Neural progenitor cell (in vitro differentiated cells): ENCODE measurements around the gene KRTAP16-1. TPM values are rescaled to one million over a fixed set of nuclear protein-coding genes. Genes with fewer than 3 reads are reported as not detected.

Experiments used
- DNase-seq: peaks from one replicate; pipeline ENCODE4 v3.0.0-alpha.2; 2016; ENCODE audit warnings: low spot score
- H2AFZ ChIP-seq: fragments of 200-600 bp; sonication (generic); replicated peaks from 2 replicates; pipeline ENCODE4 v1.6.1; 2016; ENCODE audit warnings: antibody characterized with exemption
- H3F3A ChIP-seq: fragments of 200-600 bp; sonication (generic); 2 replicates; pipeline ENCODE4 v1.6.1; 2016; ENCODE audit warnings: antibody characterized with exemption, low read depth
- H3K27ac ChIP-seq: fragments of 200-600 bp; sonication (generic); 2 replicates; pipeline ENCODE4 v1.5.1; 2016; ENCODE audit warnings: mild to moderate bottlenecking
- H3K27me3 ChIP-seq: fragments of 200-600 bp; sonication (generic); 2 replicates; pipeline ENCODE4 v1.6.1; 2016; ENCODE audit warnings: mild to moderate bottlenecking, moderate library complexity
- H3K36me3 ChIP-seq: fragments of 200-600 bp; sonication (generic); 2 replicates; pipeline ENCODE4 v1.5.1; 2016
- H3K4me1 ChIP-seq: fragments of 200-600 bp; sonication (generic); 2 replicates; pipeline ENCODE4 v1.6.1; 2016; ENCODE audit warnings: mixed run types
- H3K4me2 ChIP-seq: fragments of 200-600 bp; sonication (generic); 2 replicates; pipeline ENCODE4 v1.6.1; 2016
- H3K4me3 ChIP-seq: fragments of 200-600 bp; sonication (generic); 2 replicates; pipeline ENCODE4 v1.5.1; 2016
- H3K79me2 ChIP-seq: fragments of 200-600 bp; sonication (generic); 2 replicates; pipeline ENCODE4 v1.6.1; 2016; ENCODE audit warnings: low read depth
- H3K9ac ChIP-seq: fragments of 200-600 bp; sonication (generic); 2 replicates; pipeline ENCODE4 v1.6.1; 2016
- H3K9me3 ChIP-seq: fragments of 200-600 bp; sonication (generic); 2 replicates; pipeline ENCODE4 v1.5.1; 2016; ENCODE audit warnings: low read depth
- H4K20me1 ChIP-seq: fragments of 200-600 bp; sonication (generic); 2 replicates; pipeline ENCODE4 v1.6.1; 2016; ENCODE audit warnings: low read depth
- H3K27ac Mint-ChIP-seq: 3 replicates; pipeline ENCODE4 v1.8.0; 2021; ENCODE audit warnings: mixed read lengths
- H3K27me3 Mint-ChIP-seq: 2 replicates; pipeline ENCODE4 v1.8.0; 2022; ENCODE audit warnings: low read depth, mild to moderate bottlenecking, inconsistent platforms, moderate library complexity, mixed read lengths; ENCODE audit not compliant: insufficient read depth
- H3K36me3 Mint-ChIP-seq: 3 replicates; pipeline ENCODE4 v1.8.0; 2021; ENCODE audit warnings: mixed read lengths
- H3K4me1 Mint-ChIP-seq: 3 replicates; pipeline ENCODE4 v1.8.0; 2021; ENCODE audit warnings: mixed read lengths
- H3K4me3 Mint-ChIP-seq: 3 replicates; pipeline ENCODE4 v1.8.0; 2021; ENCODE audit warnings: mild to moderate bottlenecking, moderate library complexity, mixed read lengths
- H3K9me3 Mint-ChIP-seq: 3 replicates; pipeline ENCODE4 v1.8.0; 2020; ENCODE audit warnings: mixed read lengths
- CTCF ChIP-seq: fragments of 200-600 bp; sonication (generic); IDR thresholded peaks from 2 replicates; pipeline ENCODE4 v1.5.1; 2017; ENCODE audit warnings: antibody characterized with exemption, mild to moderate bottlenecking
- EZH2 ChIP-seq: fragments of 200-600 bp; sonication (generic); IDR thresholded peaks from 2 replicates; pipeline ENCODE4 v1.6.1; 2017; ENCODE audit warnings: antibody characterized with exemption, mild to moderate bottlenecking, moderate library complexity
- EZH2phosphoT487 ChIP-seq: fragments of 200-600 bp; sonication (generic); IDR thresholded peaks from 2 replicates; pipeline ENCODE4 v1.6.1; 2017; ENCODE audit warnings: antibody characterized with exemption
- total RNA-seq: library from RNA; depleted of rRNA; stranded (reverse); fragments of >200 nt; gene quantifications from 2 replicates; pipeline ENCODE4 v1.2.3, GENCODE V29; 2015; ENCODE audit warnings: low replicate concordance

KRTAP16-1 gene
- total RNA-seq, 1 donor from 2014 or later: not detected

DNA sequence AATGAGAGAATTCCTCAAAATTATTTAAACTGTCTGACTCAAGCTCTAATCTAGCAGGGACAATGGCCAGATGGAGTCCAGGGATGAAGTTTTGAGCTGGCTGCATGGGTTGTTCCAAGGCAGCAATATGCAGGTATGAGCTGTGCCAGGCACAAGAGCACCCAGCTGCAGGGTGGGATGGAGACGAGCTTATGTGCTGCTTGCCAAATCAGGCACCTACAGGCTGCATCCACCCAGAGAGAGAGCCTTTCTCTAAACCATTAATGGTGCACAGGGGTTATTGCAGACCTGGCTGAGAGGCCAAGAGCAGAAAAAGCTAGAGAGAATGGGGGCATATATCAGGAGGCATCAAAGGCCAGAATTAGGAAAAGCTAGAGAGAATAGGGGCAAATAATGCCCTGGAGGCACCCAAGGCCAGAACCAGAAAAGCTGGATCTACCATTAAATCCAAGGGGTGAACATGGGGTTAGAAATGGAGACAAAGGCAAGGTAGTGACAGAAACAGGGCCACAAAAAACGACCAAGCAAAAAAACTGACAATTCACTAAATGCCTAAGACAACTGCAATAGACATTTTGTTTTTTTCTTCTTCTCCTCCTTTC lies 30.6 kb upstream of the KRTAP16-1 start:
- Histone ChIP-seq H3K4me3 (no peak overlapping the region), H3K4me1 (no peaks in the 10 kb centered on the region), H2AFZ (no peak overlapping the region), H3K4me2 (no peak overlapping the region), H3K9ac (no peak overlapping the region), H3K36me3 (no peaks in the 10 kb centered on the region), H3F3A (no peaks in the 10 kb centered on the region), H3K9me3 (peaks cover 2% of the 10 kb centered on the region), H3K79me2 (no peaks in the 10 kb centered on the region), H3K27ac (no peak overlapping the region), H3K27me3 (no peaks in the 10 kb centered on the region), H4K20me1 (no peaks in the 10 kb centered on the region)
- Mint-ChIP-seq H3K9me3 (peaks cover 9% of the 10 kb centered on the region), H3K4me1 (peaks cover 6% of the 10 kb centered on the region), H3K4me3 (no peak overlapping the region), H3K36me3 (no peaks in the 10 kb centered on the region), H3K27me3 (peaks cover 2% of the 10 kb centered on the region), H3K27ac (no peak overlapping the region)
- no peak for DNase-seq
- TF ChIP-seq EZH2: no peak
- no peak for TF ChIP-seq EZH2phosphoT487
- no peak for TF ChIP-seq CTCF

- Mint-ChIP-seq H3K9me3 (peaks cover 9% of the 10 kb centered on the region), H3K4me3 (no peak overlapping the region), H3K27ac (no peak overlapping the region), H3K36me3 (no peaks in the 10 kb centered on the region), H3K4me1 (peaks cover 10% of the 10 kb centered on the region), H3K27me3 (peaks cover 2% of the 10 kb centered on the region)
- Histone ChIP-seq H3K4me1 (no peaks in the 10 kb centered on the region), H4K20me1 (no peaks in the 10 kb centered on the region), H2AFZ (no peak overlapping the region), H3K79me2 (no peaks in the 10 kb centered on the region), H3K36me3 (no peaks in the 10 kb centered on the region), H3K9ac (no peak overlapping the region), H3K27ac (no peak overlapping the region), H3K27me3 (no peaks in the 10 kb centered on the region), H3K4me3 (no peak overlapping the region), H3K4me2 (no peak overlapping the region), H3K9me3 (peaks cover 2% of the 10 kb centered on the region), H3F3A (no peaks in the 10 kb centered on the region)
- no peak for TF ChIP-seq CTCF
- TF ChIP-seq EZH2: no peak
- no peak for TF ChIP-seq EZH2phosphoT487
- DNase-seq: no peak
These were observed 29.9 kb upstream of the KRTAP16-1 start for GRCh38 chr17:41338961-41339485.

DNA sequence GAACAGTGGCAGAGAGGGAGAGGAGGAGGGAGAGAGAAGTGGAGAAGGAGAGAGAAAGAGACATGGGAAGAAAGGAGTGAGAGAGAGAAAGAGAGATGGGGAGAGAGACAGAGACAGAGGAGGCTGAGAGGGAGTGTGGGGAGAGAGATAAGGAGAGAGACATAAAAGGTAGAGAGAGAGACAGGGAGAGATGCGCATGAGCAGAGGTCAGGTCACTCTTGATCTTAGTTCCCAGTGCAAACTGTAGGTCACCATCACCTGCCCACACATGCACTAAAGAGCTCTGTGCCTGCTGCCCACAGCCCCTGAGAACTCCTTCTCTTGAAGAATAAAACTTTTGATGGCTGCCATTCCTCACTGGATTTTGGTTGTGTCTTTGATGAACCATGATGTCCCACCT lies 26.6 kb upstream of the KRTAP16-1 start:
- no peaks in the 10 kb centered on the region for H3K79me2 ChIP-seq
- no peak overlapping the region for H3K4me3 ChIP-seq
- H3K9ac ChIP-seq: no peak overlapping the region
- DNase-seq: no peak
- H3K36me3 Mint-ChIP-seq: no peaks in the 10 kb centered on the region
- no peaks in the 10 kb centered on the region for H3K4me1 ChIP-seq
- H3K4me1 Mint-ChIP-seq: peaks cover 12% of the 10 kb centered on the region
- H3K4me2 ChIP-seq: no peak overlapping the region
- no peaks in the 10 kb centered on the region for H3F3A ChIP-seq
- no peak overlapping the region for H2AFZ ChIP-seq
- no peaks in the 10 kb centered on the region for H4K20me1 ChIP-seq
- H3K9me3 ChIP-seq: no peaks in the 10 kb centered on the region
- H3K27ac Mint-ChIP-seq: no peak overlapping the region
- H3K9me3 Mint-ChIP-seq: no peaks in the 10 kb centered on the region
- no peak overlapping the region for H3K4me3 Mint-ChIP-seq
- H3K36me3 ChIP-seq: no peaks in the 10 kb centered on the region
- no peak overlapping the region for H3K27ac ChIP-seq
- no peaks in the 10 kb centered on the region for H3K27me3 ChIP-seq
- TF ChIP-seq EZH2 (no peak), CTCF (no peak), EZH2phosphoT487 (no peak)
- H3K27me3 Mint-ChIP-seq: peaks cover 4% of the 10 kb centered on the region
